Neural progenitor cell (in vitro differentiated cells): ENCODE data around the gene PITPNC1.

Source experiments
- EZH2 ChIP-seq: fragments of 200-600 bp; sonication (generic); IDR thresholded peaks from 2 replicates; pipeline ENCODE4 v1.6.1; 2017; ENCODE audit warnings: antibody characterized with exemption, mild to moderate bottlenecking, moderate library complexity
- TF ChIP-seq, protein P1 (sequence below): fragments of 200-600 bp; sonication (generic); IDR thresholded peaks from 2 replicates; pipeline ENCODE4 v1.5.1; 2017; ENCODE audit warnings: antibody characterized with exemption, mild to moderate bottlenecking

DNA sequence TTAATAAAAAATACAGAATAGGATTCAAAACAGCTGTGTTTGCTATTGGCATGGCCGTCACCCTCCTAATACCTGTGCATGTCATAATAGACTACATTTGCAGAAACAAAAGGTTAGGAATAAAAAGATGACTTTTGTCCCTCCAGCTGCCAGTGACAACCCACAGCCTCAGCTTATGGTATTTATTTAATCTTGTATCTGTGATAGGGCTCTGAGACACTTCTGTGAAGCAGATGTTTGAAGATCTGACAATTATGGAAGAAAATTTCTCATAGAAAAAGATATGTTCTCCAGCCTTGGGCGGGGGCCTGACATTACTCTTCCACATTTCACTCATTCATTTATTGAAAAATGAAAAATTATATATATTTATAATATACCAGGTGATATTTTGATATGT lies 62.2 kb downstream of the PITPNC1 start:
- TF ChIP-seq, protein P1, sequence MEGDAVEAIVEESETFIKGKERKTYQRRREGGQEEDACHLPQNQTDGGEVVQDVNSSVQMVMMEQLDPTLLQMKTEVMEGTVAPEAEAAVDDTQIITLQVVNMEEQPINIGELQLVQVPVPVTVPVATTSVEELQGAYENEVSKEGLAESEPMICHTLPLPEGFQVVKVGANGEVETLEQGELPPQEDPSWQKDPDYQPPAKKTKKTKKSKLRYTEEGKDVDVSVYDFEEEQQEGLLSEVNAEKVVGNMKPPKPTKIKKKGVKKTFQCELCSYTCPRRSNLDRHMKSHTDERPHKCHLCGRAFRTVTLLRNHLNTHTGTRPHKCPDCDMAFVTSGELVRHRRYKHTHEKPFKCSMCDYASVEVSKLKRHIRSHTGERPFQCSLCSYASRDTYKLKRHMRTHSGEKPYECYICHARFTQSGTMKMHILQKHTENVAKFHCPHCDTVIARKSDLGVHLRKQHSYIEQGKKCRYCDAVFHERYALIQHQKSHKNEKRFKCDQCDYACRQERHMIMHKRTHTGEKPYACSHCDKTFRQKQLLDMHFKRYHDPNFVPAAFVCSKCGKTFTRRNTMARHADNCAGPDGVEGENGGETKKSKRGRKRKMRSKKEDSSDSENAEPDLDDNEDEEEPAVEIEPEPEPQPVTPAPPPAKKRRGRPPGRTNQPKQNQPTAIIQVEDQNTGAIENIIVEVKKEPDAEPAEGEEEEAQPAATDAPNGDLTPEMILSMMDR, result no peak
- TF ChIP-seq EZH2, result no peak
